ENCODE data around the gene KIAA1328.

DNA sequence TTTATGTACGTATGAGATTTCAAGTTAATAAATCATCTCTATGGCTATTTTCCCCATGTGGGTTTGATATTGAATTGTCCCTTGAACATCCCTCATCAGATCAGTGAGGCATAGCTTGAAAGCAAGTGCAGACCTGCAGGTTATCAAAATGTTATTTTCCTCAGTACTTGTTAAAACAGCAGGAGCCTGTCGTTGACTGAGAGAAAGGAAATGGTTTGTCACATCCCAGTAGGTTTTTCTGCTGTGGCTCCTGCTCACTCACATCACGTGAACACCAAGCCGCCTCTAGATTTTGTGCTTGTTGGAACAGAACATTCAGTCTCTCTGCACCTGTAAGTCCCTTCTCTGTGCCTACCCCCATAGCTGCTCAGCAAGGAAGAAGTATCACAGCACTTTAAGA, 396.4 kb downstream of the KIAA1328 start:
- TF ChIP-seq, protein P1, sequence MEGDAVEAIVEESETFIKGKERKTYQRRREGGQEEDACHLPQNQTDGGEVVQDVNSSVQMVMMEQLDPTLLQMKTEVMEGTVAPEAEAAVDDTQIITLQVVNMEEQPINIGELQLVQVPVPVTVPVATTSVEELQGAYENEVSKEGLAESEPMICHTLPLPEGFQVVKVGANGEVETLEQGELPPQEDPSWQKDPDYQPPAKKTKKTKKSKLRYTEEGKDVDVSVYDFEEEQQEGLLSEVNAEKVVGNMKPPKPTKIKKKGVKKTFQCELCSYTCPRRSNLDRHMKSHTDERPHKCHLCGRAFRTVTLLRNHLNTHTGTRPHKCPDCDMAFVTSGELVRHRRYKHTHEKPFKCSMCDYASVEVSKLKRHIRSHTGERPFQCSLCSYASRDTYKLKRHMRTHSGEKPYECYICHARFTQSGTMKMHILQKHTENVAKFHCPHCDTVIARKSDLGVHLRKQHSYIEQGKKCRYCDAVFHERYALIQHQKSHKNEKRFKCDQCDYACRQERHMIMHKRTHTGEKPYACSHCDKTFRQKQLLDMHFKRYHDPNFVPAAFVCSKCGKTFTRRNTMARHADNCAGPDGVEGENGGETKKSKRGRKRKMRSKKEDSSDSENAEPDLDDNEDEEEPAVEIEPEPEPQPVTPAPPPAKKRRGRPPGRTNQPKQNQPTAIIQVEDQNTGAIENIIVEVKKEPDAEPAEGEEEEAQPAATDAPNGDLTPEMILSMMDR (conservative IDR thresholded peaks at IDR 0.05) = no peak
- TF ChIP-seq ZFX (IDR thresholded peaks at IDR 0.05) = no peak

Data from C4-2B (cell line).